Measurements from ENCODE around the gene FOXC2. TPM values are rescaled to one million over a fixed set of nuclear protein-coding genes. Genes with fewer than 3 reads are reported as not detected.
A peak's percentile ranks its signal among the peaks of the same experiment; 100 is the strongest.

The FOXC2 gene
- total and polyA plus RNA-seq, 11 donors, result 0.76 to 3.3 (median 1.4) TPM

GRCh38 chr16:86565181-86565631, 1.4 kb upstream of the FOXC2 start:
- peak overlapping the region in 8 of 12 donors; percentile 56 to 83 (median 62) for H3K4me3 ChIP-seq
- DNase-seq (no peak), ATAC-seq (no peak)
- H3K27me3 ChIP-seq, result peaks cover 18 to 79% (median 52%) of the 10 kb centered on the region in 9 donors
- H3K9me3 ChIP-seq, result no peaks in the 10 kb centered on the region
- intact Hi-C loops (cut with DNase I), result loop anchor here in 9 of 10 donors (2.0 to 10.0 kb wide), 7 partner anchors 52 to 830 kb away; partner anchors contain the start of gene MAP1LC3B (in 1 of the 9)
- H3K36me3 ChIP-seq, result no peaks in the 10 kb centered on the region
- peak overlapping the region in 1 of 12 donors; percentile 58 for H3K27ac ChIP-seq
- TF ChIP-seq POLR2A (IDR thresholded peaks at IDR 0.05), result no peak
- no peak for TF ChIP-seq CTCF (IDR thresholded peaks at IDR 0.05)
- H3K4me1 ChIP-seq, result peaks cover 0 to 25% (median 9%) of the 10 kb centered on the region in 12 donors
- 35 to 51% (median 44%) methylated on average over 16 of the region's 16 CpGs for WGBS, 4 donors

- WGBS, 4 donors, result 9 to 25% (median 15%) methylated on average over 52 to 53 of the region's 53 CpGs
- ATAC-seq (no peak), DNase-seq (no peak)
- intact Hi-C loops (cut with DNase I), result loop anchor here in 9 of 10 donors (2.0 to 10.0 kb wide), 7 partner anchors 51 to 829 kb away; partner anchors contain the start of gene MAP1LC3B (in 1 of the 9)
- peaks cover 18 to 84% (median 57%) of the 10 kb centered on the region in 9 donors for H3K27me3 ChIP-seq
- TF ChIP-seq CTCF (IDR thresholded peaks at IDR 0.05), result no peak
- TF ChIP-seq POLR2A (IDR thresholded peaks at IDR 0.05), result no peak
- H3K4me3 ChIP-seq, result peak overlapping the region in 11 of 12 donors; percentile 2 to 83 (median 58)
- no peaks in the 10 kb centered on the region for H3K36me3 ChIP-seq
- no peaks in the 10 kb centered on the region for H3K9me3 ChIP-seq
- H3K27ac ChIP-seq, result peak overlapping the region in 6 of 12 donors; percentile 13 to 86 (median 60)
- H3K4me1 ChIP-seq, result peaks cover 0 to 25% (median 9%) of the 10 kb centered on the region in 12 donors
Observed at GRCh38 chr16:86565644-86566511, 751 bp upstream of the FOXC2 start.

- TF ChIP-seq CTCF (IDR thresholded peaks at IDR 0.05) (no peak), POLR2A (IDR thresholded peaks at IDR 0.05) (no peak)
- ATAC-seq (peak in 3 of 4 donors; percentile 49 to 55 (median 54)), DNase-seq (peak in 2 of 5 donors; percentile 53 to 73)
- H3K9me3 ChIP-seq, result no peaks in the 10 kb centered on the region
- 1 to 7% (median 1%) methylated on average over 3 to 88 of the region's 88 CpGs for WGBS, 4 donors
- peak overlapping the region; percentile 30 to 83 (median 58) for H3K4me3 ChIP-seq
- H3K36me3 ChIP-seq, result no peaks in the 10 kb centered on the region
- peaks cover 22 to 90% (median 68%) of the 10 kb centered on the region in 9 donors for H3K27me3 ChIP-seq
- H3K4me1 ChIP-seq, result peaks cover 0 to 32% (median 17%) of the 10 kb centered on the region in 12 donors
- intact Hi-C loops (cut with DNase I), result loop anchor here in 5 of 10 donors (5.0 to 10.0 kb wide), 5 partner anchors 50 to 828 kb away; partner anchors contain the start of gene MAP1LC3B (in 1 of the 5)
- H3K27ac ChIP-seq, result peak overlapping the region; percentile 63 to 89 (median 74)
Observed at GRCh38 chr16:86566966-86567700, 504 bp downstream of the FOXC2 start.

All from heart left ventricle (tissue), 16 donors.